Ureter (tissue), 1 donor: ENCODE measurements around the gene IL3RA. TPM values are rescaled to one million over a fixed set of nuclear protein-coding genes. Genes with fewer than 3 reads are reported as not detected.
"Not testable (repeated sequence)": the region's sequence is repeated elsewhere in the genome, so short reads cannot be mapped to it uniquely, and the experiment has no call there.

Experiments used
- DNase-seq: peaks from one replicate; pipeline ENCODE4 v3.0.0-alpha.2; 2020; ENCODE audit warnings: low spot score
- total RNA-seq: library from RNA; stranded (reverse); gene quantifications from one replicate; pipeline ENCODE4 v1.2.4, GENCODE V29; 2023
- donor health status: DM: yes; HTN: yes; CAD: no.

The IL3RA gene
- total RNA-seq, 1 donor from 2014 or later: 7.4 TPM

DNA sequence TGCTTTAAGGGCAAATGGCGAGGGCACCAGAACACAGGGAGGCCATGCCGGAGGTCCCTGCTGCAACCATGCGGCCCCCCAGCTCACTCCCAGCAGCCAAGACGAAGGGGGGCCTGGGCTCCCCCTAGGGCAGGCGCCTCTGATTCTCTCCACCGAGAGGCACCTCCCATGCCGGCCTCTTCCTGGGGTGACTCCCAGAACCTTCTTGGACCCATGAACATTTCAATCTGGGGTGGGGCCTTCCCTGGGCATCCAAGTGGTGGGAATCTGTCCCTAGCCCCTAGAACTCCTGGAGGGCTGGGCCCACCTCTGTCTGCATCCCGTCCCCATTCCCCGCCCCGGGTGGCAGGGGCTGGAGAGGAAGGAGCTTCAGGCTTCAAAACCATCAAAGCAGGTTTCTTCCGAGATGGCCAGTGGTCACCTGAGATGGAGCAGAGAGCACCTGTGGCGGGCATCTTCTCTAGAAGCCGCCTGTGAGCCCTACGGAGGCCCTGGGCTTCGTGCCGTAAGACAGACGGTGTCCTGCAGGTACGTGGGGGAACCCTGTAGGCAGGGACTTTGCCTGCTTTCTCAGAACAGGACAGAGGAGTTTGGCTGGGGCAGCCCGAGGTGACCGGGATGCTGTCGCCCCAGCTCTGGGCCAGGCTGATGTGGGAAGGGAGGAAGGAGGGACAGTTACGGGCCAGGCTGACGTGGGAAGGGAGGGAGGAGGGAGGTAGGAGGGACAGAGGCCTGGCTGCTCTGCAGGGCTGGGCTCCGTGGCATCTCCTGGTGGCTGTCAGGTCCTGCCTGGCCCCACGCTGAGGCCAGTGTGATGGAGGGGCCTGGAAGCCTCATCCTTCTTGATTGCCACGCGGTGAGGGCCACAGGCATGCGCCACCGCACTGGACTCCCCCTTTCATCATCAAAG lies 62.1 kb downstream of the IL3RA start:
- DNase-seq: no peak

DNA sequence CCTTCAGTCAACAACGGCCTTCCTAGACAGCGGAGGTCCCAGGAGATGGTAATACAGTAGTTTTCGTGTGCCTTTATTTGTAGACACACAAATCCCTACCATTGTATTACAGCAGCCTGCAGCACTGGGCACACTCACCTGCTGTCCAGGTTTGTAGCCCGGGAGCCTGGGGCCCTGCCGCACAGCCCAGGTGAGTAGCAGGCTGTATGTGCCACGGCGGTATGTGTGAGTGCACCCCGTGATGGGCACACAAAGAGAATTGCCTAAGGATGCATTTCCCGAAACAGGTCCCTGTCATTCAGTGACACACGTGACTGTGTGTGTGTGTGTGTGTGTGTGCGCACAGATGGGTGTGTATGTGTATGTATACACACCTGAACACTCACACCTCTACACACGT lies 63.5 kb downstream of the IL3RA start:
- no peak for DNase-seq

DNA sequence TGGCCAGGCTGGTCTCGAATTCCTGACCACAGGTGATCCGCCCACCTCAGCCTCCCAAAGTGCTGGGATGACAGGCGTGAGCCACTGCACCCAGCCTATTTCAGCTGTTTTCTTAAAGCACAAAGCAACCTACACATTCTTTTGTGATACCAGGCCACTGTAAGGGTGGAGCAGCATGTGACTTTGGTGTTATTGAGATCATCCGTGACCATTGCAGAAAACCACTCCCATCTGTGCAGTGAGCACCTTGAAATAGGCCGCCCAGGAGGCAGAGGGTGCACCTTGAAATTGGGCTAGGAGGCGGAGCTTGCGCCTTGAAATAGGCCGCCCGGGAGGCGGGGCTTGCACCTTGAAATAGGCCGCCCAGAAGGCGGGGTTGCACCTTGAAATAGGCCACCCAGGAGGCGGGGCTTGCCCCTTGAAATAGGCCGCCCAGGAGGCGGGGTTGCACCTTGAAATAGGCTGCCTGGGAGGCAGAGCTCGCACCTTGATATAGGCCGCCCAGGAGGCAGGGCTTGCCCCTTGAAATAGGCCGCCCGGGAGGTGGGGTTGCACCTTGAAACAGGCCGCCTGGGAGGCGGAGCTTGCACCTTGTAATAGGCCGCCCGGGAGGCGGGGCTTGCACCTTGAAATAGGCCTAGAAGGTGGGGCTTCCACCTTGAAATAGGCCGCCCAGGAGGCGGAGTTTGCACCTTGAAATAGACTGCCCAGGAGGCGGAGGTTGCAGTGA lies 64.3 kb downstream of the IL3RA start:
- no peak for DNase-seq

DNA sequence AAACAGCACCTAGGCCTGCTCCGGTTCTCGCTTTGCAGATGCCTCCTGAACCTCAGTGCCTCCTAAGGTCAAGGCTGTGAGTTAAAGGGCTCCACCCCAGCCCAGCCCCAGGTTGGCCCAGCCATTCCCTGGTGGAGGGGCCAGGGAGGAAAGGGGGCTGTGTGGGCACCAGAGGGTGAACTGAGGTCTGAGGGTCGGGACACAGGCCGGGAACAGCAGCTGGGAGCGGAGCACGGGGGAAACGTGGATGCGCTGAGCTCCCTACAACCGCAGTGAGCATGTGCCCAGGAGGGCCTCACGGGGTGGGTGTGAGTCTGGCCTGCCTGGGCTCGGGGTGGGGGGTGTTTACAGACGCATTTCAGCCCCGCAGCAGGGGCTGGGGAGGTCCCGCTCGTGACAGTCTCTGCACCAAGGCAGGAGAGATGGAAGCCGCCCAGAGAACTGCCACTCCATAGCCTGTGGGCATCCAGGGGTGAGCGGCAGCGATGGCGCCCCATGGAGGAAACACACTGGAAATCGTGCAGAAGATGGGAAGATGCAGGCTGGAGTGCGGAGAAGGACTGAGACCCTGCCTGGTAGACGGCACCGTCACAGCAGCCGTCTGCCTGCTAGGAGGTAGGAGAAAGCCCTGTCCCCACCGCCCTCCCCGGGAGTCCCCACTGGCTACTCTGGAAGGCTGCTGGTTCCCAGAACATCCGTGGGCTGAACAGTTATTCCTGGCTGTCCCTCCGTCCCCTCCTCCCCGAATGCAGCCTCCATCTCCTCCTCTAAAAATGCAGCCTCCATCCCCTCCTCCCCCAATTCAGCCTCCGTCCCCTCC lies 65.2 kb downstream of the IL3RA start:
- DNase-seq: no peak

DNA sequence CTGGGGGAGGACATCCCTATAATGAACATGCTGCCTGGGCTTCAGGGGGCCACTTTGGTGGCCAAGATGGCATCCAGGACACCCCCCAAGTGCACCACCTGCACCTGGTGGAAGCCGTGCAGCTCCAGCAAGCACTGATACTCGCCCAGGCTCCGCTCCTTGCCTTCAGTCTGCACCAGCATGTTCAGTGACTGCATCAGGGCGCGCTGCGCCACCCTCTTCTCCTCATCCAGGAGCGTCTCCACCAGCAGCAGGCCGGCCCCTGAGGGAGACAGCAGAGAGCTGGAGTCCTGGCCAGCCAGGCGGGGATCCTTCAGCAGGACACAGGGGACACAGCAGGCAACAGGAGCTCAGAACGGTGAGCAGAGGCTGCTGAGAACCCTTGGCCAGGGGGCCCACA lies 66.6 kb downstream of the IL3RA start:
- DNase-seq: no peak

DNA sequence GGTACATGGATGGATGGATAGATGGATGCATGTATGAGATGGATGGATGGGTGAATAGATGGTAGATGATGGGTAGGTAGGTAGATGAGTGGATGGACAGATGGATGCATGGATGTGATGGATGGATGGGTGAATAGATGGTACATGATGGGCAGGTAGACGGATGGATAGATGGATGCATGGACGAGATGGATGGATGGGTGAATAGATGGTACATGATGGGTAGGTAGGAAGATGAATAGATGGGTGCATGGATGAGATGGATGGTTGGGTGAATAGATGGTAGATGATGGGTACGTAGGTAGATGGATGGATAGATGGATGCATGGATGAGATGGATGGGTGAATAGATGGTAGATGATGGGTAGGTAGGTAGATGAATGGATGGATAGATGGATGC lies 67.3 kb downstream of the IL3RA start:
- not testable (repeated sequence) for DNase-seq

DNA sequence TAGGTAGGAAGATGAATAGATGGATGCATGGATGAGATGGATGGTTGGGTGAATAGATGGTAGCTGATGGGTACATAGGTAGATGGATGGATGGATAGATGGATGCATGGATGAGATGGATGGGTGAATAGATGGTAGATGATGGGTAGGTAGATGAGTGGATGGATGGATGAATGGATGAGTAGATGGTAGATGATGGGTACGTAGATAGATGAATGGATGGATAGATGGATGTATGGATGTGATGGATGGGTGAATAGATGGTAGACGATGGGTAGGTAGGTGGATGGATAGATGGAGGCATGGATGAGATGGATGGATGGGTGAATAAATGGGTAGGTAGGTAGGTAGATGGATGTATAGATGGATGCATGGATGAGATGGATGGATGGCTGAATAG lies 69.2 kb downstream of the IL3RA start:
- DNase-seq: not testable (repeated sequence)

DNA sequence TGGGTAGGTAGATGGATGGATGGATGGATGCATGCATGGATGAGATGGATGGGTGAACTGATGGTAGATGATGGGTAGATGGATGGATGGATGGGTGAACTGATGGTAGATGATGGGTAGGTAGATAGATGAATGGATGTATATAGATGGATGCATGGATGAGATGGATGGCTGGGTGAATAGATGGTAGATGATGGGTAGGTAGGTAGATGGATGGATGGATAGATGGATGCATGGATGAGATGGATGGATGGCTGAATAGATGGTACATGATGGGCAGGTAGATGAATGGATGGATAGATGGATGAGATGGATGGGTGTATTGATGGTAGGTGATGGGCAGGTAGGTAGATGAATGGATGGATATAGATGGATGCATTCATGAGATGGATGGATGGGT lies 70.5 kb downstream of the IL3RA start:
- DNase-seq: no peak

DNA sequence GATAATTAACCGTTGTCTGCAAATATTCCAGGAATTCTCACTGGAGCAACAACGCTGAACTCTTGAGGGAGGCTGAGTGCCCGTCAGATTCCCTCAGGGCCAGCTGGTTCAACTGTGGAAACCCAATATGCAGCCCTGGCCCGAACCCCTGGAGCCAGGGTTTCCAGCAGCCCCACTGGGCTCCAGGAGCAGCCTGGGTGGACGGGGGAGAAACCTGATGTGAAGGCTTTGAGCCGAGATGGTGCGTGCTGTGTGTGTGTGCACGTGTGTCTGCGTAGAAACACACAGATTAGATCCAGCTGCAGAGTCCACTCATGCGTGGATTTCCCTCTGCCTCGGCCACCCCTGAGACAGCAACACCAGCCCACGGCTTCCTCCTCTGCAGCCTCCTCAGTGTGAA lies 74.7 kb downstream of the IL3RA start:
- no peak for DNase-seq

DNA sequence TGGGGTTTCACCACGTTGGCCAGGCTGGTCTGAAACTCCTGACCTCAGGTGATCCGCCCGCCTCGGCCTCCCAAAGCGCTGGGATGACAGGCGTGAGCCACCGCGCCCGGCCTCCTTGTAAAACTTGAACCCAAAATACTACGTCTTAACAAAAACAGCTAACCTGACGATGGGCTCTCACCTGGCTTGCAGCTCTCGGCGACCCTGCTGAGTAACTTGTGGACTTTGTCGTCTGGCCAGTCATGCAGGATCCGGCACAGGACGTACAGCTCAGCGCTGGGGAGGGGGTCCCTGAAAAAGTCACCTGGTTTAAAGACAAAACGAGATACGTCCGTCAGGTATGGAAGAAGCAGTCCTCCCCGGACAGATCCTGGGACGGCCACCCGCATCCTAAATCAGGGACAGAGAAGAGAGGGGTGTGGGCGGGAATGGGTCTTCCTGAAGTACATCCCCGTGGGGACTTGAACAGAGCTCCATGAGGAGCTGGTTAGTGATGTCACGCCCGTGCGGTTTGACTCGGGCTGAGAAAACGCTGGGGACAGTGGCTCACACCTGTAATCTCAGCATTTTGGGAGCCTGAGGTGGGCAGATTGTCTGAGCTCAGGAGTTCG lies 76.1 kb downstream of the IL3RA start:
- no peak for DNase-seq

DNA sequence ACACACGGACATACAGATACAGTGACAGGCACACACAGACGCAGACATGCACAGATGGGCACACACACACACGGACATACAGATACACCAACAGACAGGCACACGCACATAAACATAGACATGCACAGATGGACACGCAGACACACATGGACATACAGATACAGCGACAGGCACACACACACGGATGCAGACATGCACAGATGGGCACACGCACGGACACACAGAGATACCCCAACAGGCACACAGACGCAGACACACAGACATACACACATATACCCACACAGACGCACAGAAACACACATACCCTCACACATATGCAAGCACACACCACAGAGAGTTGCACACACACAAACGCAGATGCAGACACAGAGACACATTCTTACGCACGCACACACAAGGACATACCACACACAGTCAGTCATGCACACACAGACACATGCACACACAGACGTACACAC lies 79.8 kb downstream of the IL3RA start:
- no peak for DNase-seq

DNA sequence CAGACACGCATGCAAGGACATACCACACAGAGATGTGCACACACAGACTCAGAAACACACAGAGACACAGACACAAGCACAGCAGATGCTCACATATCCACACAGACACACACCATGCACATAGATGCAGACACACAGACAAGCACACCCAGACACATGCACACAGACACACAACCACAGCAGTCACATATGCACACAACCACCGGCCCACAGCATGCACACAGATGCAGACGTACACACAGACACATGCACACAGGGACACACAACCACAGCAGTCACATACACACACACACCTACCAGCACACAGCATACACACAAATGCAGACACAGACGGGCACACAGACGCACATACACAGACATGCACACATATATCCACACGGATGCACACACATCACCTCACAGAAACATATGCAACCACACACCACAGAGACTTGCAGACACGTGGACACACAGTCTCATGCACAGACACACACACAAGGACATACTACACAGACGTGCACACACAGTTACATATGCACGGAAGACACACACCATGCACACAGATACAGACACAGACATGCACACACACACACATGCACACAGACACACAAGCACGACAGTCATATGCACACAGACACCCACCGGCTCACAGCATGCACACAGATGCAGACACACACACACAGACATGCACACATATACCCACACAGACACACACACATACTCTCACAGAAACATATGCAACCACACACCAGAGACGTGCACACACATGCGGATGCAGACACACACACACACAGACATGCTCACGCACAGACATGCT lies 80.6 kb downstream of the IL3RA start:
- DNase-seq: no peak

DNA sequence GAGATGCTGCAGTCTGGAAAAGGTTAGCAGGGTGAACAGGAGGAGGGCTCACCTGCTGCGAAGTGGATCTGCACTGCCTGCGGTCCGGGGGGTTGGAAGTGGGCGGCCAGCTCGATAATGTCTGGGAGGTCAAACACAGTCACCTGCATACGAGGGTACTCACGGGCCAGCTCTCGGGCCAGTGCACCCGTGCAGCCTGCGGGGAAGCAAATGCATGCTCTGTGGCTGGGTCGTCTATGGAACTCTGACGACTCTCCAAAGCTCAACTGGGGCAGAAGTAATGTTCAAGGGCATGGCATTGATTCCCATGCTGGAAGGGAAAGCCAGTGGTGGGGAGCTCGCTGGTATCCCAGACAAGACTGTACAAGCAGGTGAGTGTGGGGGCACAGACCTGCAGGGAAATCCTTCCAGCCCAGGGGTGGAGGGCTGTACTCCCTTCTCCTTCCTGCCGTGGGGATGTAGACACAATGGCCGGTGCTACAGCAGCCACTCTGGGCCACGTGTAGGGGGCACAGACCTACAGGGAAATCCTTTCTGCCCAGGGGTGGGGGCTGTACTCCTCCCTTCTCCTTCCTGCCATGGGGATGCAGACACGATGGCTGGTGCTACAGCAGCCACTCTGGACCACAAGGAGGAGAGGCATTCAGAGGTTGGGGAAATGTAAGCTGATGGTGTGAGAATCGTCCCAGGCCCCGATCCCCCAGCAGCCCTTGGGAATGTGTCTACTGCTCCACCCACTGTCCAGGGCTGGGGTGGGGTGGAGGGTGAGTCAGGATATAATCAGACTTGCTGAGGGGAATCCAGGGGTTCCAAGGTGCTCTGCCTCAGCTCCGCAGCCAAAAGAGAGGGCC lies 81.6 kb downstream of the IL3RA start:
- no peak for DNase-seq

DNA sequence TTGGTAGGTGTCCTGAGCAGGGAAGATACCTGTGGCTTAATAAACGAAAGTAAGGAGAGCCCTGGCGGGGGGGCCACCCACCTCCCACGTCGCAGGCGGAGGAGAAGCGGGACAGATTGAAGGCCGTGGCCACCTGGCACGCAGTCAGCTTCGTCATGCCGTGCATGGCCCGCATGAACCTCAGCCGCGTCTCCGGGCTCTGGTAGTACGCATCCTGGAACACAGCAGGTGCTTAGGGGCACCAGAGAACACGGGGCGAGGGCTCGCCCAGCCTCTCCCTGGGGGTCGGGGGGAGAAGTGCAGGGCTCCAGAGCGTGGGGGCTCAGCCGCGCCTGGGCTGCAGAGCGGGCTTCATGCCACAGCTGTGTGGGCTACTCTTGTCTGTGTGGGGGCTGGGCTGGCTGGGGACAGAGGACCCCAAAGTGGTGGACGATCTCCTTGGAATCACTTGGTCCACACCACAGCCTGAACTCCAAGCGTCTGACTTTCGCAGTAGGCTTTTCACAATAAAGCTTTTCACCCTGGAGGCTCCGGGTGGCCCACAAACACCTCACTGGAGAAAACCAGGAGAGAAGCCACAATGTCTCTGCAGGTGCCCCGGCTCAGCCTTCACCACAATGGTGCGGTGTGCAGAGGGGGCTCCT lies 82.4 kb downstream of the IL3RA start:
- no peak for DNase-seq

DNA sequence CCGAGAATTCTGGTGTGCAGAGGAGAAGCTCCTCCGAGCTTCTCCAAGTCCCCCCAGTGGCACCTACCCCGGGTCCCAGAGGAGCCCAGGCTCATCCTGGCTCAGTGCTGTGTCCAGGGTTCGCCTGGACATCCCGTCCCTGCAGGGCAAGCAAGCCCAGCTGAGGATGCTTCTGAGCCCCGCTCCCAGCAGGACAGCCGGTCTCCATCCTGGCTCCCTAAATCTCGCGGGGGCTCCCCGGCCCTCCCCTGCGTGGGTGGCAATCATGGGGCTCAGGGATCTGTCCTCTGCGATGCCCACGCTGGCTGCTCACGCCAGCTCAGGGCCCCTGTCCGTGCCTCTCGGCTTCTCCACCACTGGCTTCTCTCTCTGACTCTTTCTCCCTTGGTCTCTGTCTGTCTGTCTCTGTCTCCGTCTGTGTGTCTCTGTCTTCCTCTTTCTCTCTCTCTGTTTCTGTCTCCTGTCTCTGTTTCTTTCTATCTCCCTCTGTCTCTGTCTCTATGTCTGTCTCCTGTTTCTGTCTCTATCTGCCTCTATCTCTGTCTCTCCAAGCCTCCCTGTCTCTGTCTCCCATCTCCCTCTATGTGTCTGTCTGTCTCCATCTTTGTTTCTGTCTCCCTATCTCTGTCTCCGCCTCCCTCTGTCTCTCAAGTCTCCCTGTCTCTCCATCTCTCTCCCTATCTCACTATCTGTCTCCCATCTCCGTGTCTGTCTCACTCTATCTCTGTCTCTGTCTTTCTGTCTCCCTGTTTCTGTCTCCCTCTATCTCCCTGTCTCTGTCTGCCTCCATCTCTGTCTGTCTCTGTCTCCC lies 83.2 kb downstream of the IL3RA start:
- no peak for DNase-seq

DNA sequence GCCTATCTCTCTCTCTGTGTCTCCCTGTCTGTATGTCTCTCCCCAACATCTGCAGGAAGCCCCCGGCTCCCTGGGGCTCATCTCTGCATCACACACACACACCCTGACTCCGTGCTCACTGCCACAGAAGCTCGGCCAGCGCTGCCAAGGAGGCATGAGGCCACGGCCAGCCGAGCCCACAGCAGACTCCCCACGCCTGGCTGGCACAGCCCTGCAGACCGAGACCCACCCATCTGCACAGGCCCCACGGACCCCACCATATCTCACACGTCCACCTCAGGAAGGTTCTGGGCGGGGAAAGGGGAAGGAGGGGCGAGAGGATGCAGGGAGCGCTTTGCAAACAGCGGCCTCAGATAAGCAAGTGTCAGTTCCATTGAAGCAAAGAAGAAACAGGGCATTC lies 83.8 kb downstream of the IL3RA start:
- DNase-seq: no peak

DNA sequence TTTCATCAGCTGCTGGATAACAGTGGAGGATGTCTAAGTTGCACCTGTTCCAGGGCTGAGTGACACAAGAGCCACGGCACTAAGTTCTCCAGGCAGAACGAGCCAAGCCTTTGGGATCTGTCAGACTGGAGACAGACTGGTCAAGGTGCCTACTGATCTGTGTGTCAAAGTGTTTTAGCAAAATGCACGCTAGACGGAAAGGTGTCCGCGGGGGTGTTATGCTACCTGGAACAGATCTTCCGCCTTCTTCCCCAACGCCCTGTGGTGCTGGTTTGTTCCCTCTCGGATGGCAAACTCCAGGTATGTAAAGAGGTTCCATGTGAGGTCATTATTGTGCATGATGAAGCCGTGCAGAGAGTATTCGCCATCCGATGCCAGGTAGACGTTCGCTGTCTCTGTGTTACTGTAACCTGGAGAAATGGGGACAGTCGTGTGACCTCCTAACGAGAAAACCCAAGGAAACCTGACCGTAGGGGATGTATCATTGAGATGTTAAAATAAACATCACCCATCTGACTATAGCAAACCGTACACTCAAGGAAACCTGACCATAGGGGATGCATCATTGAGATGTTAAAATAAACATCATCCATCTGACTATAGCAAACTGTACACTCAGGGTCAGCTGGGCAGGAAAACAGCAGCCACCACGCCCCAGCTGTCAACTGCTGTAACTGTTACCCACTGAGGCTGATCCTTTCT lies 85.0 kb downstream of the IL3RA start:
- DNase-seq: no peak

DNA sequence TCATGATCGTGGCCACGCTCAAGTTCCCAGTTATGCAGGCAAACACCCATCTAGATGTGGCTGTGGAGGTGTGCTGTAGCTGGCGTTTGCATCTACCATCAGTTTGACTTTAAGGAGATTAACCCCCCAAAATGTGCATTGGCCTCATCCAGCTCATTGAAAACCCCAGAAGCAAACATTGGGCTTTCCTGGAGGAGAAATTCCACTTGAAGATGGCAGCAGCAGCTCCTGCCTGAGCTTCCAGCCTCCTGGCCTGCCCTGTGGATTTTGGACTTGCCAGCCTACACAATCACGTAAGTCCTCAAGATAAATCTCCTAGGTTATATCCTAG lies 85.5 kb downstream of the IL3RA start:
- DNase-seq: no peak
